Stimulated activated naive CD8-positive, alpha-beta T cell treated with anti-CD3 and anti-CD28 coated beads, Interleukin-15, Interleukin-2, amounts not matched to agents 100 ng/mL and 50 ng/mL, for 24 hours (primary cell): ENCODE data around the gene SLC25A18.
"Not testable (repeated sequence)": the region's sequence is repeated elsewhere in the genome, so short reads cannot be mapped to it uniquely, and the experiment has no call there.

Experiments used
- H3K27ac Mint-ChIP-seq: one replicate; pipeline ENCODE4 v1.8.0; 2021; ENCODE audit warnings: mild to moderate bottlenecking, mixed read lengths
- H3K27me3 Mint-ChIP-seq: one replicate; pipeline ENCODE4 v1.8.0; 2021; ENCODE audit warnings: mixed read lengths
- H3K36me3 Mint-ChIP-seq: one replicate; pipeline ENCODE4 v1.8.0; 2021; ENCODE audit warnings: low read depth, mixed read lengths
- H3K4me1 Mint-ChIP-seq: one replicate; pipeline ENCODE4 v1.8.0; 2021; ENCODE audit warnings: low read depth, mixed read lengths
- H3K4me3 Mint-ChIP-seq: one replicate; pipeline ENCODE4 v1.8.0; 2021; ENCODE audit warnings: mild to moderate bottlenecking, mixed read lengths
- H3K9me3 Mint-ChIP-seq: one replicate; pipeline ENCODE4 v1.8.0; 2021; ENCODE audit warnings: mixed read lengths

The SLC25A18 gene, protein sequence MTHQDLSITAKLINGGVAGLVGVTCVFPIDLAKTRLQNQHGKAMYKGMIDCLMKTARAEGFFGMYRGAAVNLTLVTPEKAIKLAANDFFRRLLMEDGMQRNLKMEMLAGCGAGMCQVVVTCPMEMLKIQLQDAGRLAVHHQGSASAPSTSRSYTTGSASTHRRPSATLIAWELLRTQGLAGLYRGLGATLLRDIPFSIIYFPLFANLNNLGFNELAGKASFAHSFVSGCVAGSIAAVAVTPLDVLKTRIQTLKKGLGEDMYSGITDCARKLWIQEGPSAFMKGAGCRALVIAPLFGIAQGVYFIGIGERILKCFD

DNA sequence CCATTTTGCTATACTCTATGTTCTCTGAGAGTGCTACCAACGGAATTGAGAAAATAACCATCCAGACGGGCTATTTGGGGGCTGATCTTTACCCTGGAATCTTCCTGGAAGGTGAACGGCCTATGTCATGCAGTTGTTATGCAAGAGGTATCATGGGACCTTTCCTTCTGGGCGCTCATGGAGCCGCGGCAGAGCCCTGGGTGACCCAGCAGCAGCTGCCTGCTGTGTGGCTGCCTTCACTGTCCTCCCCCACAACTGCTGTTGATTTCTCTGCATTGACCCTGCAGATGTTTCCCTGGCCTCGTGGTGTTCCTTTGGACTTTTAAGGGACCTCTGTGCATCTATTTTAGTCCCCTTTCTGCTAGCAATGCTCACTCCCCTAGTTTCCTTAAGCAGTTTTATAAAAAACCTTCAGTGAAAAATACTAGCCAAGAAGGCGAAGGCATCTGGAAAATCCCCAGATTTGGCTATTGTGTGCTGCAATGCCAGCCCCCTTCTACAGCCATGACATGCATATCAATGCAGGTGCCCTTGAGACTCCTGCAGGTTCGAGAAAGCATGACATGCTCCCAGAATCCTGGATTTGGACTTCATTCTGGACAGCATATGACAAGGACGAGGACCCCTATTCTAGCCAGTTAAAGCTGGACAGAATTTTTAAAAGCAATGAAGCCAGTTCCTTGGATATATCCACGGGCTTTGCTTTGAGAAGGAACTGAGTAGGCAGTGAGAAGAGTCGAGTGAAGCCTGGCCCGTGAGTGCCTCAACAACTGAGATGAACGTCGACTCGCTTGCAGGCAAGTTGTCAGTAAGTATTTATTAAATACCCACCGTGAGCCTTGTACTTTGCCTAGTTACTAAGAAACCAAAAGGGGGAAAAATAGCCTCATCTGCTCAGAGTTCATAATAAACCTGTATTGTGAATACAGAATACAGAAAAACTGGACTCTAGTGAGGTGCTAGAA, at the start of gene SLC25A18:
Gene SLC25A18, plus strand, starts transcription at position 593 of the 965 bp plus-strand sequence. CDS start 16,447 bp downstream, outside the sequence.
- H3K27me3 Mint-ChIP-seq, result no peaks in the 10 kb centered on the region
- H3K4me3 Mint-ChIP-seq, result no peak within 1 kb of the TSS
- no peaks in the 10 kb centered on the region for H3K36me3 Mint-ChIP-seq
- H3K9me3 Mint-ChIP-seq, result no peaks in the 10 kb centered on the region
- H3K27ac Mint-ChIP-seq, result no peak within 1 kb of the TSS
- H3K4me1 Mint-ChIP-seq, result no peaks in the 10 kb centered on the region

DNA sequence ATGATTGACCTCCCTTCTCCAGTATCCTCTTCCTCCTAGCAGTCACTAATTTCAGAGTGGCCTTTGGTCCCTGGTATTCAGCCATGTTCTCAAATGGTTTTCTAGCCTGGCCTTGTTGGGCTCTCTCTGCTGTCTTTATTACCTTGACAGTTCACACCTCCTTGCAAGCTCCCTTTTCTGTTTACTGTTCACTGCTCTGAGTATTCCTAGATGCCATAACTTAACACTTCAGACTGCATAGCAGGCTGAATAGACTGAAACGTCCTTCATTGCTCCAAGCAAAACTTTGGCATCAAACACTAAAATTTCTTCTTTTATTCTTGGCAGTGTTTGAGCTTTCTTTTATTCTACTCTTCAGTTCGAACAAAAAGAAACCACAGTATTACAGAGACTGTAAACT, 49.7 kb upstream of the SLC25A18 start:
- no peaks in the 10 kb centered on the region for H3K36me3 Mint-ChIP-seq
- no peak overlapping the region for H3K4me3 Mint-ChIP-seq
- H3K4me1 Mint-ChIP-seq, result no peaks in the 10 kb centered on the region
- no peaks in the 10 kb centered on the region for H3K9me3 Mint-ChIP-seq
- H3K27me3 Mint-ChIP-seq, result peaks cover 9% of the 10 kb centered on the region
- no peak overlapping the region for H3K27ac Mint-ChIP-seq

DNA sequence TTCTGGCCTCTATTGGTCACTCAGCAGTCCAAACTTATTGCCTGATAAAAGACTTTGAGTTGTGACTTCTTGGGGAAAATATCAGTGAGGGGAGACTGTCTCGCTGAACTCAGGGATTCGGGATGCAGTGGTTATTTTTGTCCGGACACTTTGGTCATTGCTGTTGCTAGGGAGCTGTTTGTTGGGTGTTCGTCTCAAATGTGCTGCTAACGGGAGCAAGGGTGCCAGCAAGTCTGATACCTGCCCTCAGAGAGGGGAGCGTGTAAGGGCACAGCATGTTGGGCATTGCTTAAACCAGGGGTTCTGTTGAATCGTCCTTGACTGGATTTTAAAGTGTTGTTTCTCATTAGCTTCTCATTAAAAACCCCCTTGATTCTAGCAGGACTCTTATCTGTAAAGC, 49.2 kb upstream of the SLC25A18 start:
- Mint-ChIP-seq H3K27me3 (peaks cover 9% of the 10 kb centered on the region), H3K4me3 (no peak overlapping the region), H3K9me3 (no peaks in the 10 kb centered on the region), H3K36me3 (no peaks in the 10 kb centered on the region), H3K27ac (no peak overlapping the region), H3K4me1 (no peaks in the 10 kb centered on the region)

DNA sequence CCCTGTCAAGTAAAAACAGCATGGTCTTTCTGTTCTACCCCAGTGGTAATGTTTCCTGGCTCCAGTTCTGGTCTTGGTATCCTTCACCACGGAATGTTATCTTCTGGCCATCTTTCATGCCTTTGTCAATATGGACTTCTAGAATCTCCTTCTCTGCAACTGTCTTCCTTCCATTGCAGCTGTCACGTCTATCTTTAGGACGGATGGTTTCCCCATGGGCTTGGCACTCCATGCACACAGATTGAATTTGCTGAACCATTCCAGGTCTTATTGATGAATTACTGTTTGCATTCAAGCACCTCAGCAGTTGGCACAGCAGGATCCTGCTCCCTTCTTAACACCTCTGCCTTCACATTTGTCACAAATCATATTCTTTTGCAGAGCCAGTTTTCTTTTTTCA, 44.9 kb upstream of the SLC25A18 start:
- H3K27ac Mint-ChIP-seq, result no peak overlapping the region
- peaks cover 6% of the 10 kb centered on the region for H3K27me3 Mint-ChIP-seq
- no peak overlapping the region for H3K4me3 Mint-ChIP-seq
- H3K4me1 Mint-ChIP-seq, result no peaks in the 10 kb centered on the region
- H3K9me3 Mint-ChIP-seq, result no peaks in the 10 kb centered on the region
- no peaks in the 10 kb centered on the region for H3K36me3 Mint-ChIP-seq

DNA sequence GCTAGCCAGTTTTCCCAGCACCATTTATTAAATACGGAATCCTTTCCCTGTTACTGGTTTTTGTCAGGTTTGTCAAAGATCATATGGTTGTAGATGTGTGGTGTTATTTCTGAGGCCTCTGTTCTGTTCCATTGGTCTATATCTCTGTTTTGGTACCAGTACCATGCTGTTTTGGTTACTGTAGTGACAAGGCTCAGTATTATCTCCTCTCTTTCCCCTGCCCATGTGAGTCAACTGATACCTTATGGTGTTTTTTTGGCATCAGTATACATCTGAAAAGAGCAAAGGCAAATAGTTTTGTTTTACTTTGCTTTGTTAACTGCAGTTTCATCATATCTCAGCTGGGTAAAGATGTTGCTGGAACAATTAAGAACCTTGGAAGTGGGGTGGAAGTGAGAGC, 41.3 kb upstream of the SLC25A18 start:
- not testable (repeated sequence) for H3K27ac Mint-ChIP-seq, H3K36me3 Mint-ChIP-seq, H3K9me3 Mint-ChIP-seq, H3K4me1 Mint-ChIP-seq, H3K4me3 Mint-ChIP-seq
- H3K27me3 Mint-ChIP-seq, result peaks cover 11% of the 10 kb centered on the region

DNA sequence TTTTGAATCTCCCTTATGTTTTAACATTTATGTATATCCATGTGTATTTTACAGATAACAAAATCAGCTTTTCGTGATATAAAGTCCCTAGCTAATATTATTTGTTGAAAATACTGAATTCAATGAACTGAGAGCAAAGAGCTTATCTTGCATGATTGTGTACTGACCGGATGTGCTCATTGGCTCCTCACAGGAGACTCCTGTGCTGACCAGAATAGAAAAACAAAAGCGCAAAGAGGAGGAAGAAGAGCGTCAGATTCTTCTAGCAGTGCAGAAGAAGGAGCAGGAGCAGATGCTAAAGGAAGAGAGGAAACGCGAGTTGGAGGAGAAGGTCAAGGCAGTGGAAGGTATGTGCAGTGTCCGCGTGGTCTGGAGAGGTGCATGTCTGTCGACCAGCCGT, 39.4 kb upstream of the SLC25A18 start:
- Mint-ChIP-seq H3K9me3 (no peaks in the 10 kb centered on the region), H3K4me1 (peaks cover 4% of the 10 kb centered on the region), H3K27me3 (peaks cover 25% of the 10 kb centered on the region), H3K4me3 (no peak overlapping the region), H3K27ac (no peak overlapping the region), H3K36me3 (no peaks in the 10 kb centered on the region)

DNA sequence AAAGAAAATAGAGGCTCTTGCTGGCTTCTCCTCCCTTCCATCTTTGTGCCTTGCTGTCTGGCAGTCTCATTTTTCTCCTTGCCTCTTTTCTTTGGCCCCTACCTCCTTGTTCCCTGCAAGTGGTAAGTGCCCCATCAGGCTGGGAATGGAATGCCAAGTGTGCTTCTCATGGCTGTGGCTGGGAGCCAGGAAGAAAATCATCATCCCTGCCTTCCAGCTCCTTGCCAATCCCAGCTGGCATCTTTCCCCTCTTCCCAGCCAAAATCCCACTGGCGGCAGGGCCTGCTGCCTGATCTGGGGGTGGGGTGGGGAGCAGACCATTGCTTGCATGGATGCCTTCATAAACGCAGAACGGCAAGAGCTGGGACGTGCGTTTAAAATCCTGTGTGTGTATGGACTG, 27.0 kb upstream of the SLC25A18 start:
- no peaks in the 10 kb centered on the region for H3K4me1 Mint-ChIP-seq
- H3K36me3 Mint-ChIP-seq, result no peaks in the 10 kb centered on the region
- no peaks in the 10 kb centered on the region for H3K27me3 Mint-ChIP-seq
- no peak overlapping the region for H3K27ac Mint-ChIP-seq
- H3K9me3 Mint-ChIP-seq, result no peaks in the 10 kb centered on the region
- H3K4me3 Mint-ChIP-seq, result no peak overlapping the region

DNA sequence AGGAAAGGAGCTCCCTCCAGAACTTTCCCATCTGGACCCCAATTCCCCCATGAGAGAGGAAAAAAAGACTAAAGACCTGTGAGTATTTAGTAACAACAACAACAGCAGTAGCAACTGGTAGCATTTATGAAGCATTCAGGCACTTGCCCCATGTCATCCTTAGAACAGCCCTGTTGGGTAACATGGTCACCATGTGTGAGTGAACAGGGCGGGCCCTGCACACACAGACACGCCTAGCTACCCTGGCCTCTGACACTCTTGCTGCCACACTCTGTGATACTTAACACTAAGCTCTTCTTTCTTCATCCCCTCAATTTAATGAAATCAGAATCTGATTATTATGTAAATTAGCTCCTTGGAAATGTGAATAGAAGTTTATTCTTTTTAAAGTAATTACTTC, 26.1 kb upstream of the SLC25A18 start:
- Mint-ChIP-seq H3K4me1 (no peaks in the 10 kb centered on the region), H3K27me3 (no peaks in the 10 kb centered on the region), H3K36me3 (no peaks in the 10 kb centered on the region), H3K4me3 (no peak overlapping the region), H3K27ac (no peak overlapping the region), H3K9me3 (no peaks in the 10 kb centered on the region)

DNA sequence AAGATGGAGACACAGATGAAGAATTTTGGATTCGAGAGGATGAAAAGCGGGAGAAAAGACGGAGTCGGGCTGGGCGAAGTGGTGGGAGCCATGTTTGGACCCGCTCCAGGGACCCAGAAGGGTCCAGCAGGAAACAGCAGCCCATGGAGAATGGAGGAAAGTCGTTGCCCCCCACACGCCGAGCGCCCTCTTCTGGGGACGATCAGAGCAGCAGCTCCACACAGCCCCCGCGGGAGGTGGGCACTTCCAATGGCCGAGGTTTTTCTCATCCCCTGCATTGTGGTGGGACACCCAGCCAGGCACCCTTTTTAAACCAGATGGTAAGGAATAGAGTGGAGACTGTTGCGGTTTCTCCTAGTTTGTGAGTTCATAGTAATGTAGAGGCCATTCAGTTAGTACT, 22.8 kb upstream of the SLC25A18 start:
- Mint-ChIP-seq H3K27ac (no peak overlapping the region), H3K4me3 (no peak overlapping the region), H3K27me3 (no peaks in the 10 kb centered on the region), H3K4me1 (no peaks in the 10 kb centered on the region), H3K9me3 (no peaks in the 10 kb centered on the region), H3K36me3 (no peaks in the 10 kb centered on the region)

DNA sequence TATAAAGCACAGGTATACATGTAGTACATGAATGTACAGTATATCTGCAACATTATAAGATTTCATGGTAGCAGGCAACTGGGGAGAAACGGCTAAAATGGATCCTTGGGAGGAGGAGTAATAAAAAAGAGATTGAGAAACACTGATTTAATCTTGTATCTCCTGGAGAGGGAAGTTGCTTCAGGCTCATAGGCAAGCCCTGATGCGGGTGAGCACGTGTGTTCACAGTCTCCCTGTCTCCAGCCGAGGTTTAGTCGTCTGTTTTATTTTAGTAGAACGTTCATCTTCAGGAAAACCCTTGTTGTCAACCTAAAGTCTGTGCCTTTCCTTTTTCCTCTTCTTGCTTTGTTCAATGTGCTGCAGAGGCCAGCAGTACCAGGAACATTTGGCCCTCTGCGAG, 21.8 kb upstream of the SLC25A18 start:
- Mint-ChIP-seq H3K9me3 (no peaks in the 10 kb centered on the region), H3K36me3 (no peaks in the 10 kb centered on the region), H3K4me1 (no peaks in the 10 kb centered on the region), H3K4me3 (no peak overlapping the region), H3K27me3 (no peaks in the 10 kb centered on the region), H3K27ac (no peak overlapping the region)

DNA sequence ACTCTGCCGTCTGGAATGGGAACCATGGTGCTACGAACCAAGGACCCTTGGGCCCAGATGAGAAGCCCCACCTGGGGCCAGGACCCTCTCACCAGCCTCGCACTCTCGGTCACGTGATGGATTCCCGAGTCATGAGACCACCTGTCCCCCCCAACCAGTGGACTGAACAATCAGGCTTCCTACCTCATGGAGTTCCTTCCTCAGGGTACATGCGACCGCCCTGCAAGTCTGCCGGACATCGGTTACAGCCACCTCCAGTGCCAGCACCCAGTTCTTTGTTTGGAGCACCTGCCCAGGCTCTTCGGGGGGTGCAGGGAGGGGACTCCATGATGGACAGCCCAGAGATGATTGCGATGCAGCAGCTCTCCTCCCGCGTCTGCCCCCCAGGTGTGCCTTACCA, 20.8 kb upstream of the SLC25A18 start:
- Mint-ChIP-seq H3K27me3 (no peaks in the 10 kb centered on the region), H3K27ac (no peak overlapping the region), H3K4me1 (no peaks in the 10 kb centered on the region), H3K4me3 (no peak overlapping the region), H3K9me3 (no peaks in the 10 kb centered on the region), H3K36me3 (no peaks in the 10 kb centered on the region)

DNA sequence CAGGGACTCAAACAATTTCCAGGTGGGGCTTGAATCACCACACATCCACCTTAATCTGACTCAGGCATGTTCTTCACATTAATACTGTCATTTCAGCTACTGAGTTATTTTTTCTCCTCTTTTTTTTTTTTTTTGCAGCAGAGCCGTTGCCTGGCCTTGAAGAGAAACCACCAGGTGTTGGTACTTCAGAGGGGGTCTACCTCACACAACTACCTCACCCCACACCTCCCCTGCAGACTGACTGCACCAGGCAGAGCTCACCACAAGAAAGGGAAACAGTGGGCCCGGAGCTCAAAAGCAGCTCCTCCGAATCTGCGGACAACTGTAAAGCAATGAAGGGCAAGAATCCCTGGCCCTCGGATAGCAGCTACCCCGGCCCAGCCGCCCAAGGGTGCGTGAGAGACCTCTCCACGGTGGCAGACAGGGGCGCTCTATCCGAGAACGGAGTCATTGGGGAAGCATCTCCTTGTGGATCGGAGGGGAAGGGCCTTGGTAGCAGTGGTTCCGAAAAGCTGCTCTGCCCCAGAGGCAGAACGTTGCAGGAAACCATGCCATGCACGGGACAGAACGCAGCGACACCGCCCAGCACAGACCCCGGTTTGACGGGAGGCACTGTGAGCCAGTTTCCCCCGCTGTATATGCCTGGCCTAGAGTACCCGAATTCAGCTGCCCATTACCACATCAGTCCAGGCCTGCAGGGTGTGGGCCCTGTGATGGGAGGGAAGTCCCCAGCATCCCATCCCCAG, 15.1 kb upstream of the SLC25A18 start:
- H3K27me3 Mint-ChIP-seq, result no peaks in the 10 kb centered on the region
- no peaks in the 10 kb centered on the region for H3K36me3 Mint-ChIP-seq
- no peak overlapping the region for H3K4me3 Mint-ChIP-seq
- no peak overlapping the region for H3K27ac Mint-ChIP-seq
- no peaks in the 10 kb centered on the region for H3K9me3 Mint-ChIP-seq
- no peaks in the 10 kb centered on the region for H3K4me1 Mint-ChIP-seq

DNA sequence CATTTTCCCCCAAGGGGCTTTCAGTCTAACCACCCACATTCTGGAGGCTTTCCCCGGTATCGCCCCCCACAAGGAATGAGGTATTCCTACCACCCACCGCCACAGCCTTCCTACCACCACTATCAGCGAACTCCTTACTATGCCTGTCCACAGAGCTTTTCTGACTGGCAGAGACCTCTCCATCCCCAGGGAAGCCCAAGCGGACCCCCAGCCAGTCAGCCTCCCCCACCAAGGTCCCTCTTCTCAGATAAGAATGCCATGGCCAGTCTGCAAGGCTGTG, 14.6 kb upstream of the SLC25A18 start:
- Mint-ChIP-seq H3K27me3 (no peaks in the 10 kb centered on the region), H3K9me3 (no peaks in the 10 kb centered on the region), H3K27ac (no peak overlapping the region), H3K4me3 (no peak overlapping the region), H3K36me3 (no peaks in the 10 kb centered on the region), H3K4me1 (no peaks in the 10 kb centered on the region)

DNA sequence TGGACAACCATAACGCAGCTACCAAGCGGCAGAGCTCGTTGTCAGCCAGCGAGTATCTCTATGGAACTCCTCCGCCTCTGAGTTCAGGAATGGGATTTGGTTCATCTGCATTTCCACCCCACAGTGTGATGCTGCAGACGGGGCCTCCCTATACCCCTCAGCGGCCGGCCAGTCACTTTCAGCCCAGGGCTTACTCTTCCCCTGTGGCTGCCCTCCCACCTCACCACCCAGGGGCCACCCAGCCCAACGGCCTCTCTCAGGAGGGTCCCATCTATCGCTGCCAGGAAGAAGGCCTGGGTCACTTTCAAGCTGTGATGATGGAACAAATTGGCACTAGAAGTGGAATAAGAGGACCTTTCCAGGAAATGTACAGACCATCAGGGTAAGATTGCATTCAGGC, 14.1 kb upstream of the SLC25A18 start:
- Mint-ChIP-seq H3K27me3 (no peaks in the 10 kb centered on the region), H3K4me1 (no peaks in the 10 kb centered on the region), H3K9me3 (no peaks in the 10 kb centered on the region), H3K36me3 (no peaks in the 10 kb centered on the region), H3K4me3 (no peak overlapping the region), H3K27ac (no peak overlapping the region)

DNA sequence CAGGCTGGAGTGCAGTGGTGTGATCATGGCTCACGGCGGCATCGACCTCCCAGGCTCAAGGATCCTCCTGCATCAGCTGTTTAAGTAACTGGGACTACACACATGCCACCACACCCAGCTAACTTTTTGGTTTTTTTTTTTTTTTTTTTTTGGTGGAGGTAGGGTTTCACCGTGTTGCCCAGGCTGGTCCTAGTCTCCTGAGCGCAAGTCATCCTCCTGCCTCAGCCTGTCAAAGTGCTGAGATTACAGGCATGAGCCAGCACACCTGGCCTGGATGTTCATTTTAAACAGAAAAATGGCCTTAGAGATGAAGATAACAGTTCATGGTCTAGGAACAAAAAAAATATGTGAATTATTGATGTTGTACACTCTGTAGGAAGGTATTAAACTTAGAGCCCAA, 13.6 kb upstream of the SLC25A18 start:
- no peak overlapping the region for H3K4me3 Mint-ChIP-seq
- no peaks in the 10 kb centered on the region for H3K4me1 Mint-ChIP-seq
- H3K9me3 Mint-ChIP-seq, result no peaks in the 10 kb centered on the region
- no peaks in the 10 kb centered on the region for H3K36me3 Mint-ChIP-seq
- no peaks in the 10 kb centered on the region for H3K27me3 Mint-ChIP-seq
- H3K27ac Mint-ChIP-seq, result no peak overlapping the region
